C1 segment of cervical spinal cord (tissue), 14 donors: ENCODE data around the gene PNMA8A.
"Not testable (repeated sequence)": the region's sequence is repeated elsewhere in the genome, so short reads cannot be mapped to it uniquely, and the experiment has no call there.

ENCODE experiments used
- DNase-seq, 14 donors: peaks; one replicate each; lab custom pipeline; 2025; lab: John Stamatoyannopoulos, UW

Gene PNMA8A

GRCh38 chr19:46470376-46470775 lies 987 bp downstream of the PNMA8A start:
- DNase-seq: no peak

- no peak for DNase-seq
These were observed 1.7 kb downstream of the PNMA8A start for GRCh38 chr19:46469541-46470185.

GRCh38 chr19:46466536-46467196 lies 4.7 kb downstream of the PNMA8A start:
- no peak for DNase-seq

DNA sequence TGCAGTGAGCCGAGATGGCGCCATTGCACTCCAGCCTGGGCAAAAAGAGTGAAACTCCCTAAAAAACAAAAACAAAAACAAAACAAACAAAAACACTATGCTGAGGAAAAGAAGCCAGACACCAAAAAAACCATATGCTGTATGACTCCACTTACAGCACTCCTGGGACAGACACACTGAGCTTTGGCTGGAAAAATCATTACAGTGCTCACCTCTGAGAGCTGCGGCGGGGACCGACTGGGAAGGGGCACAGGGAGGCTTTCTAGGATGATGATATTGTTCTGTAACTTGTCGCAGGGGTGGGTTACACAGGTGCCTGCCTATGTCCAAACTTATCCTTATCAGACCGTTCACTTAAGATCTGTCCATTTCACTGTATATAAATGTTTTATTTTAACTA lies 7.8 kb downstream of the PNMA8A start:
- DNase-seq: no peak

DNA sequence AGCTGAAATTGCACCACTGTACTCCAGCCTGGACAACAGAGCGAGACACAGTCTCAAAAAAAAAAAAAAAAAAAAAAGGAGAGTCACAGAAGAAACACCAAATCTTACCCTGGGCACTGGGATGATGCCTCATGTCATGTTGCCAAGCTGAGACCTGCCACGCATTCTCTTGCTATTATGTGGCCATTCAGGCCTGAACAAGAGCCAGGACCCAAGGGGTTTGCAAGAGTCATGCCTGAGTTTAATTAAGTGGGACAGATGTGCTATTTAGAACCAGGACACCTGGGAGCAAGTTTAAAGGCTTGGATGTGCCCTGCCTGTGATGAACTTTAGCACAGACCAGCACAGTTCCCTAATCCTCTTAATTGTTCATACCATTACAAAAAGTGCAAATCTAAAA lies 9.8 kb downstream of the PNMA8A start:
- DNase-seq: no peak

GRCh38 chr19:46460981-46461380 lies 10.4 kb downstream of the PNMA8A start:
- DNase-seq: no peak

GRCh38 chr19:46460055-46460454 lies 11.3 kb downstream of the PNMA8A start:
- DNase-seq: no peak

DNA sequence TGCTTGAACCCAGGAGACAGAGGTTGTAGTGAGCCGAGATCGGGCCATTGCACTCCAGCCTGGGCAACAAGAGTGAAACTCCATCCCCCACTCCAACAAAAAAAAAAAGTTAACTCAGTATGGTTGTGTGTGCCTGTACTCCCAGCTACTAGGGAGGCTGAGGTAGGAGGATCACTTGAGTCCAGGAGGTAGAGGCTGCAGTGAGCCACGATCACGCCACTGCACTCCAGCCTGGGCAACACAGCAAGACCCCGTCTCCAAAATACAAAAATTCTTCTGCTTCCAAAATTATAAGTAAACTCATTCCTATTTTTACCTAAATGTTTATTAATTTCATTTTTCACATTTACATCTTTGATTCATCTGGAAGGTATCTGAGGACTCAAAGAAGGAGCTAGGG lies 14.4 kb downstream of the PNMA8A start:
- no peak for DNase-seq

DNA sequence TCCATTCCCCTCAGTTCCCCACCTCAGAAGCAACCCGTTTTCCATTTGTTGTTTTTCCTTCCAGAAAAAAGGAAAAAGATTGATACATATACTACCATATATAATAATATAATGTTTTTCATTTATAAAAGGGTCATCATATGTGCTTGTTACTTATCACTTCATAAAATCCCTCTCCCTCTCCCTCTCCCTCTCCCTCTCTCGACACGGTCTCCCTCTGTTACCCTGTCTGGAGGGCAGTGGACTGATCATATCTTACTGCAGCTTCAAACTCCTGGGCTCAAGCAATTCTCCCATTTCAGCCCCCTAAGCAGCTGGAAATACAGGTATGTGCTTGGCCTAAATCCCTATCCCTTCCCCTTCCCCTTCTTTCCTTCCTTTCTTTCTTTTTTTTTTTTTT lies 17.1 kb downstream of the PNMA8A start:
- no peak for DNase-seq

GRCh38 chr19:46453661-46454060 lies 17.7 kb downstream of the PNMA8A start:
- DNase-seq: no peak

DNA sequence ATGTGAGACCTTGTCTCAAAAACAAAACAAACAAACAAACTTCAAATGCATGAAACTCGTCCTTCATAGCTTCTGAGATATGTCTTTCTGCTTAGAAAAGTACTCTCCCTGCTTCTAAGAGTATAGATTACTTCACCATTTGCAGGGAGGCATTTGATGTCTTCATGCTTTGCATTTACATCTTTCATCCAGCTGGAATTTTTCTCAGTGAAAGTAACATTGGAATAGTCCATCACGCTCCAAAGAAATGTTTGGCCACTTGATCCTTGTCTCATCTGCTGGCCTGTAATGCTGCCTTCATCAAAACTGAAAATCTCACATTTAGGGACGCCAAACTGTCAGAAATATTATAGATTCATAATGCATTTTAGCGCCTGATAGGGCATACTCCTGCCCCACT lies 19.2 kb downstream of the PNMA8A start:
- no peak for DNase-seq

GRCh38 chr19:46451352-46451751 lies 20.0 kb downstream of the PNMA8A start:
- peak in 1 of 14 donors; percentile 7 for DNase-seq

DNA sequence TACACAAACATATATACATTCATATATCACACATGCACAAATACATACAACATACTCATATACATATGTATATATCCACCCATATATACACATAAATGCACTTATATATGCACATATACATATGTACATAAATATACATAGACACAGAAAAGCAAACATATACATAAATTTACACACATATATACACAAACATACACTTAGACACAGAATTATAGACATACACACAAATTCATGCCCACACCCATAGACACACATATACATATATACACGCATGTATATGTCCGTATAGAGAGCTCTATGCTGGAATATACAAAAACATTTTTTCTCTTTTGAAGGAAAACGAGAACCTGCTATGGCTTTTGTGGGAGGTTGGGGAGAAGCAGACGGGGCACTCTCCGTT lies 20.6 kb downstream of the PNMA8A start:
- DNase-seq: no peak

- no peak for DNase-seq
These were observed 22.1 kb downstream of the PNMA8A start for GRCh38 chr19:46449228-46449627.

DNA sequence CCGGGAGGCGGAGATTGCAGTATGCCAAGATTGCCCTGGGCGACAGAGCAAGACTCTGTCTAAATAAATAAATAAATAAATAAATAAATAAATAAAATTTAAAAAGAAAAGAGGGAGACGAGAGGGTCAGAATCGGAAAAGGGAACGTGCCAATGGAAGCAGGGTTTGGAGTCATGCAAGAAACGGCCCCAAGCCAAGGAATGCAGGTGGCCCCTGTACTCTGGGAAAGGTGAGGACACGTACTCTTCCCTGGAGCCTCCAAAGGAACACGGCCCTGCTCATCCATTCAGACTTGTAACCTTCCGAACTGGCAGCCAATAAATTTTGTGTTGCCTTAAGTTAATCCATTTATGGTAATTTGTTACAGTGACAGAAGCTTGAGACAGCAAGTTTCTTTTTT lies 22.8 kb downstream of the PNMA8A start:
- no peak for DNase-seq

GRCh38 chr19:46447824-46448223 lies 23.5 kb downstream of the PNMA8A start:
- DNase-seq: no peak

DNA sequence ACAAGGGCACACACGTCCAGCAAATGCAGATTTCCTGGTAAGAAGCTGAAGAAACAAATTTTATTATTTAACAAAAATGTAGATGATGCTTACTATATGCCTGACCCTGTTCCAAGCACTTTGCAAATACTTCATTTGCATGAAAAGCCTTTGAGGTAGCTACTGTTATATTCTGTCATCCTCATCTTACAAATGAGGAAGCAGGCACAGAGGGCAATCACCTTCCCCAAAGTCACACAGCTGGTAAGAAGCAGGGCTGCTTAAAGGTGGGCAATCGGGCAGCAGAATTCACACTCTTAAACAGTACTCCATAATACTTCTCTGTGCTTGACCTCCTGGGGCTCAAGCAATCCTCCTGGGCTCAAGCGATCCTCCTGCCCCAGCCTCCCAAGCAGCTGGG lies 24.4 kb downstream of the PNMA8A start:
- no peak for DNase-seq

DNA sequence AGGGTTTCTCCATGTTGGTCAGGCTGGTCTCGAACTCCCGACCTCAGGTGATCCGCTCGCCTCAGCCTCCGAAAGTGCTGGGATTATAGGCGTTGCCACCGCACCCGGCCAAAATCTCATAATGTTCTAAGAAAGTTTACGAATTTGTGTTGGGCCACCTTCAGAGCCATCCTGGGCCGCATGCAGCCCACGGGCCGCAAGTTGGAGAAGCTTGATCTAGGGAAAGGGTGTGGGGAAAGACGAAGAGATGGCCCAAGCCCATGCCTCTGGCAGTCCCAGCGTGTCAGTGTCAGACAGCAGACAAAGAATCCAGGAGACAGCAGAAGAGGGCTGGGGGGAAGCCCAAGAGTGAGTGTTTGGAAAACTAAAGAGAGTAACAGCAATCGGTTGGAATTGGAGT lies 25.3 kb downstream of the PNMA8A start:
- DNase-seq: no peak

DNA sequence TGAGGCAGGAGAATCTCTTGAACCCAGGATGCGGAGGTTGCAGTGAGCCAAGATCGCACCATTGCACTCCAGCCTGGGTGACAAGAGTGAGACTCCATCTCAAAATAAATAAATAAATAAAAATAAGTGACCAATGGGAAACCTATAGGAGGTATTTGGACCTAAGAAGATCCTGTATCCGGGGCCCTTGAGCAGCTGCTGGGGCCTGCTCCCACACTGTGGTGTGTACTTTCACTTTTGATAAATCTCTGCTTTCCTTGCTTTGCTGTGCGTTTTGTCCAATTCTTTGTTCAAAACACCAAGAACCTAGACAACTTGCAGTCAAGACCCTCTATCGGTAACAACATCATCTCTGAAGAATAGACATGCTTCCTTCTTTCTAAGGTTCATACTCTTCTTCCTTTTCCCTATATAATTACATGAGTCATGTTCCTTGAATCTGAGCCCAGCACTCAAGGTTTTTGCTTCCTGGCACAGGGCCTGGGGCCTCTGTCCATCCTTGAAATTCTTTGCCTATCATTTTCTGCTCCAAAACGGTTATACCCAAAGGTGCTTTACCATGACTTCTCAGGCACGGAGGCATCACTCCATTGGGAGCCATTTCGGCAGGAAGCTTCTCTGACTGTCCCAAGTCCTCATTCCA lies 28.4 kb downstream of the PNMA8A start:
- DNase-seq: no peak

GRCh38 chr19:46441866-46442265 lies 29.5 kb downstream of the PNMA8A start:
- DNase-seq: no peak

GRCh38 chr19:46435689-46436088 lies 35.7 kb downstream of the PNMA8A start:
- not testable (repeated sequence) for DNase-seq

- peak in 9 of 14 donors; percentile 16 to 70 (median 32) for DNase-seq
These were observed 36.4 kb downstream of the PNMA8A start for GRCh38 chr19:46435009-46435408.

GRCh38 chr19:46433470-46433869 lies 37.9 kb downstream of the PNMA8A start:
- DNase-seq: not testable (repeated sequence)
